ENCODE data around the gene METTL23.

The METTL23 gene

DNA sequence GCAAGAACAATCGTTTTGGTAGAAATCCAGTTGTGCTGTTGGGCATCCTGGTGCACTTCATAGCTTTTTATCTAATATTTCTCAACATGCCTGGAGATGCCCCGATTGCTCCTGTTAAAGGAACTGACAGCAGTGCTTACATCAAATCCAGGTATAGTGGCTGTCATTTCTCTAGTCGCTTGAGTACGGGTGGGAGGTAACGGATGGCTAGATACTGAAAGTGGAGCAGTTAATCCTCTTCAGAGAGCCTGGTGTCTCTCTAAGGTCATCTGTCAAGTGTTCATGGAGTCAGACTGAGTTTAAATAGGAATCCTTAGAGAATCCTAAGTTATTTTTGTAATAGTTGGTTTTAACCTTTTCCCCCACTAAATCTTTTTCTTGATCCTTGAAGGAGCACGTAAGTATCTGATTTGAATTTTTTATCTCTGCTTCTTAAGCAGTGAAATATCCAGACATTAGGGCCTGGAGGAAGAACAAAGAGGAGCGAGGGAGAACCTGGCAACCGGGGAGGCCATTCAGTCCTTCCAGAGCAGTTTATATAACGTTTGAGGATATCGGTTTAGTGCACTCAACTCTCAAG is 48.5 kb downstream of the METTL23 start:
- no peak for DNase-seq

DNA sequence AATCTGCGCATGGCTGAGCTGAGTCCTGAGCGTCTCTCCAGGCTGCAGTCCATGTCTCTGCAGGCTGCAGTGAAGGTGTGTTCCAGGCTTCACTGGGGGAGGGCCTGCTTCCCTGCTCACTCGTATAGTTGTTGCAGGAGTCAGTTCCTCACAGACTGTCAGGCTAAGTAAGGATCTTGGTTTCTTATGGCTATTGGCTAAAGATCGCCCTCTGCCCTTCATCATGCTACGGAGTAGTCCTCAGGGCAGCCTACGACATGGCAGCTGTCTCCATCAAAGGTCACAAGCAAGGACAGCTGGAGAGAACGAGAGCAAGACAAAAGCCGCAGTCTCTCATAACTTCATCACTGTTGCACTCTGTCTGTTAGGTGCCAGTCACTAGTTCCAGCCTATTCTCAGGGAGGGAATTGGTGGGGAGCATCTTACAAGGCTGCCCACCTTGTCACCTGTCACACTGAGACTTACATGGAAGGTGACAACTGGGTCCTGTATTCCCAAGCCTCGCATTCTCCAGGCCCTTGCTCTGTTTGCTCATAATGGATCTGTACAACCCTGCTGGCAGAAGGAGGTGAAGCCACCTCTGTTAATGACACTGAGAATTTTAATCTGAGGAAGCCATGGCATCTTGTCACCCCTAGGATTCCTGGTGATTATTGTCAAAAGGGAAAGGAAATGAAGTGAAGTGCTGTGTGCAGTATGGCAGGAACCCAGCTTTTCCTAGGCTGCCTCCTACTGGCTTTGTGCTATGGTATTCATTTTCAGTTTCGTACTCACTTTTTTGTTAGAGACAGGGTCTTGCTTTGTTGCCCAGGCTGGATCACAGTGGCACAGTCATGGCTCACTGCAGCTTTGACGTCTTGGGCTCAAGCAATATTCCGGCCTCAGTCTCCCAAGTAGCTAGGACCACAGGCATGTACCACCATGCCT is 54.7 kb downstream of the METTL23 start:
- DNase-seq, result no peak

DNA sequence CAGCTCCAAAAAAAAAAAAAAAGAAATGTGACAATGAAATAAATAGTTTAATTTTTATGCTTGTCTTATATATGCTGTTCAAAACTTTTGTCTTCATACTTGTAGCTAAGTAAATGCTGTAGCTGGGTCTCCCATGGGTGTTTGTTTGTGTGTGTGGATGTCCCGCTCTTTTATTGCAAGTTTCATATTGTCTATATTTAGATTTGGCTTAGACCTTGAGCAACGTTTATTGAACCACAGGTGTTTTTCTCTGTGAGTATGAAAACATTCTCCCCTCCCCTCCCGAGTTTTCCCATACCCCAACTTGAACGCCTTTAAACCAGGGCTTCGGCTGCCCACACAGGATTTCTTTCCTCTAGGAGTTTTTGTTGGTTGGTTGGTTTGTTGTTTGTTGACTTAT is 56.5 kb downstream of the METTL23 start:
- DNase-seq, result no peak
